ENCODE data around the gene DHRS3.

Gene DHRS3

GRCh38 chr1:12618661-12618964, 603 bp upstream of the DHRS3 start:
- DNase-seq: no peak

- DNase-seq: no peak
Measured at GRCh38 chr1:12617511-12617900, 504 bp downstream of the DHRS3 start.

GRCh38 chr1:12616709-12617373, 1.2 kb downstream of the DHRS3 start:
- peak; percentile 74 for DNase-seq

- DNase-seq: peak; percentile 75
Measured at GRCh38 chr1:12615865-12616708, 1.9 kb downstream of the DHRS3 start.

- no peak for DNase-seq
Measured at GRCh38 chr1:12615159-12615864, 2.7 kb downstream of the DHRS3 start.

GRCh38 chr1:12614402-12615158, 3.4 kb downstream of the DHRS3 start:
- DNase-seq: no peak

- no peak for DNase-seq
Measured at GRCh38 chr1:12613180-12613579, 4.8 kb downstream of the DHRS3 start.

- DNase-seq: no peak
Measured at GRCh38 chr1:12610941-12611340, 7.1 kb downstream of the DHRS3 start.

- no peak for DNase-seq
Measured at GRCh38 chr1:12610305-12610935, 7.6 kb downstream of the DHRS3 start.

- DNase-seq: no peak
Measured at GRCh38 chr1:12609469-12610003, 8.5 kb downstream of the DHRS3 start.

- no peak for DNase-seq
Measured at GRCh38 chr1:12608311-12608957, 9.6 kb downstream of the DHRS3 start.

GRCh38 chr1:12607263-12607662, 10.7 kb downstream of the DHRS3 start:
- DNase-seq: no peak

- DNase-seq: no peak
Measured at GRCh38 chr1:12604986-12605385, 13.0 kb downstream of the DHRS3 start.

- DNase-seq: no peak
Measured at GRCh38 chr1:12604114-12604874, 13.7 kb downstream of the DHRS3 start.

- DNase-seq: no peak
Measured at GRCh38 chr1:12603224-12603623, 14.8 kb downstream of the DHRS3 start.

- DNase-seq: no peak
Measured at GRCh38 chr1:12602659-12603024, 15.4 kb downstream of the DHRS3 start.

GRCh38 chr1:12601700-12602658, 16.0 kb downstream of the DHRS3 start:
- no peak for DNase-seq

- no peak for DNase-seq
Measured at GRCh38 chr1:12600880-12601633, 17.0 kb downstream of the DHRS3 start.

- no peak for DNase-seq
Measured at GRCh38 chr1:12600335-12600734, 17.7 kb downstream of the DHRS3 start.

Data from right kidney (tissue), 1 donor.